Liver (tissue), 3 donors: Measurements from ENCODE around the gene KIRREL3.

Experiments used
- CTCF ChIP-seq: fragments of 150-350 bp; IDR thresholded peaks from 2 replicates; pipeline ENCODE4 v1.5.1; 2017; ENCODE audit warnings: improper control_type of control experiment, low read depth, low read length; ENCODE audit not compliant: missing input control
- EGR1 ChIP-seq, 2 donors: IDR thresholded peaks; 2 replicates each; pipeline ENCODE4 v1.6.1; 2016 to 2018; ENCODE audit warnings: antibody characterized with exemption in 2 of 2, low read depth in 2 of 2
- GABPA ChIP-seq, 2 donors: IDR thresholded peaks in 1 of 2; conservative IDR thresholded peaks in 1 of 2; 2 replicates each; pipeline ENCODE4 v1.6.1; 2016; ENCODE audit warnings: antibody characterized with exemption in 2 of 2, mild to moderate bottlenecking in 1 of 2, moderate library complexity in 1 of 2
- HNF4A ChIP-seq, 2 donors: conservative IDR thresholded peaks; 2 replicates each; pipeline ENCODE4 v1.6.1; 2016; ENCODE audit warnings: antibody characterized with exemption in 2 of 2, mild to moderate bottlenecking in 2 of 2
- JUND ChIP-seq, 2 donors: IDR thresholded peaks; 2 replicates each; pipeline ENCODE4 v1.6.1; 2016; ENCODE audit warnings: antibody characterized with exemption in 2 of 2
- MAX ChIP-seq: IDR thresholded peaks from 2 replicates; pipeline ENCODE4 v1.6.1; 2016; ENCODE audit warnings: antibody characterized with exemption
- RAD21 ChIP-seq, 2 donors: IDR thresholded peaks; 2 replicates each; pipeline ENCODE4 v1.6.1; 2016; ENCODE audit warnings: antibody characterized with exemption in 2 of 2, mild to moderate bottlenecking in 2 of 2
- REST ChIP-seq: IDR thresholded peaks from 2 replicates; pipeline ENCODE4 v1.6.1; 2016; ENCODE audit warnings: antibody characterized with exemption, mild to moderate bottlenecking
- SP1 ChIP-seq: IDR thresholded peaks from 2 replicates; pipeline ENCODE4 v1.6.1; 2018; ENCODE audit warnings: antibody characterized with exemption, mild to moderate bottlenecking
- TAF1 ChIP-seq: conservative IDR thresholded peaks from 2 replicates; pipeline ENCODE4 v1.6.1; 2016; ENCODE audit warnings: antibody characterized with exemption, mild to moderate bottlenecking
- YY1 ChIP-seq: IDR thresholded peaks from 2 replicates; pipeline ENCODE4 v1.6.1; 2016; ENCODE audit warnings: antibody characterized with exemption, mild to moderate bottlenecking
- ZBTB33 ChIP-seq: IDR thresholded peaks from 2 replicates; pipeline ENCODE4 v1.6.1; 2016; ENCODE audit warnings: antibody characterized with exemption
- donor health status: healthy.
- donor health status: healthy.

- TF ChIP-seq RAD21 (IDR thresholded peaks at IDR 0.05) (no peak), CTCF (no peak), JUND (IDR thresholded peaks at IDR 0.05) (no peak), GABPA (IDR thresholded peaks at IDR 0.05 in 1 of 2, conservative IDR thresholded peaks at IDR 0.05 in 1 of 2) (no peak), HNF4A (conservative IDR thresholded peaks at IDR 0.05) (no peak), TAF1 (no peak), SP1 (no peak), REST (no peak), YY1 (no peak), MAX (no peak), ZBTB33 (no peak), EGR1 (IDR thresholded peaks at IDR 0.05; ENCODE audit: low read depth in 2 of 2) (no peak)
Observed at GRCh38 chr11:126483621-126484195, 516.9 kb downstream of the KIRREL3 start.
